PC-9 (cell line): ENCODE measurements around the gene RGS7.

Experiments used
- CTCF ChIP-seq: fragments of 200-600 bp; sonication (generic); conservative IDR thresholded peaks from 2 replicates; pipeline ENCODE4 v1.6.1; 2017; ENCODE audit warnings: mixed run types, antibody characterized with exemption, mild to moderate bottlenecking, moderate library complexity
- EZH2 ChIP-seq: fragments of 200-600 bp; sonication (generic); IDR thresholded peaks from 2 replicates; pipeline ENCODE4 v1.8.0; 2017; ENCODE audit warnings: antibody characterized with exemption, low read depth

DNA sequence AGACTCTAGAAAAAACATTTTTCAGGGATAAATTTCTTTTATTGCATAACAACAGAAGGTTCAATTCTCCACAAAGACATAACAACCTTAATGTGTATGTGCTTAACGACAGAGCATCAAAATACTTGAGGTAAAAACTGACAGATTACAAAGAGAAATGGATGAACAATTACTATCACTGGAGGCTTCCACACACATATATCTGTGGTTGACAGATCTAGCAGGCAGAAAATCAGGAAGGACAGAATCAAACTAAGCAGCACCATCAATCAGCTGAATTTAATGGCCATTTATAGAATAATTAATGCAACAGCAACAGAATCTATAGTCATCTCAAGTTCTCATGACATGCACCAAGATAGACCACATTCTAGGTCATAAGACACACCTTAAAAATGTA is 439.0 kb downstream of the RGS7 start:
- TF ChIP-seq EZH2 (no peak), CTCF (no peak)
